HUDEP-2 (cell line): ENCODE measurements around the gene GRK4.

ENCODE experiments used
- DNase-seq, 76 experiments: peaks; one replicate each; lab custom pipeline; 2025; ENCODE audit not compliant: unreplicated experiment in 76 of 76; lab: John Stamatoyannopoulos, UW

Gene GRK4

GRCh38 chr4:3062471-3062870, 99.1 kb downstream of the GRK4 start:
- DNase-seq: no peak

GRCh38 chr4:3065551-3065950, 102.2 kb downstream of the GRK4 start:
- DNase-seq: no peak

- DNase-seq: no peak
Measured at GRCh38 chr4:3066836-3067400, 103.5 kb downstream of the GRK4 start.

DNA sequence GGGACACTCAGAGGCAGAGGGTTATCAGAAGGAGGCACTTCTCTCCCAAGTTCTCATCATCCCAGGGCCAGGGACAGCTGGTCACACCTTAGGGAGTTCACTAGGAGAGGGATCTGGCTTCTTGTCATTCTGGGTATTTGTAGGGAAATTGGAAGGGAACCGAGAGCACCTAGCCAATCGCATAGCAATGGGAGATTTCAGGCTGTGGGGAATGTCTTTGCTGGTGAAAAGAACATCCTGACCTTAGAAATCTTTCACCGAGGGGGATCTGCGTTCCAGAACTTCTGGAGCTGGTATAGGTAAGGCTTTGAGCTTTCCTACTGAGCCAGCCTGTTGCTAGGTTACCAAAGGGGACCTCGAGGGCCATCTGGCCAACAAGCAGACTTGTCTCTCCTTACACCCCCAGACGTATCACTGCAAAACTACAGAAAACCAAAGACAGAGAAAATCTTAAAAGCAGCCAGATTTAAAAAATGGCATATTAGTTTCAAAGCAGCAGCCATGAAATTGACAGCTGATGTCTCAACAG, 104.2 kb downstream of the GRK4 start:
- no peak for DNase-seq

DNA sequence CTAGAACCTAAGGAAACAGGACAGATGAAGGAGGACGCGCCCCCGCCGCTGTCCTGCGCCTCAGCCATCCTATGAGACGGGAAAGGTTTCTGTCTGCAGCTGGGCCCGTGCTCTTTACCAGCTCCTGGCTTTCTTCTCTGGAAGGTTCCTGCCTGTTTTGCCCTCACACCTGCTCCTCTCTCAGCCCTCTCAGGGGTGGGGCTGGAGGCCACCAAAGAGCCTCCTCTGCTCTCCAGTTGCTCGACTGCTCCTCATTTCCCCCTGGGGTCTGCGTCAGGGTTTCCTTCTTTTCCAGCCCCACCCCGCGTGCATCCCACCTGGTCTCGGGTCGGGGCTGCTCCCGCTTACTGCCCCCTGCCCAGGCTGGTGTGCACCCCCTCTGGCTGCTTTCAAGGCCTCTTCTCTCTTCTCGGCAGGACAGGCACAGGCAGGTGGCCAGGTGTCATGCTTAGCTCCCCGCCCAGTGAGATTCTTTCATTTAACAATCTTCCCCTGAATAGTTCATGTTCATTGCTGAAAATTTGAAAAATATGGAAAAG, 106.4 kb downstream of the GRK4 start:
- no peak for DNase-seq

DNA sequence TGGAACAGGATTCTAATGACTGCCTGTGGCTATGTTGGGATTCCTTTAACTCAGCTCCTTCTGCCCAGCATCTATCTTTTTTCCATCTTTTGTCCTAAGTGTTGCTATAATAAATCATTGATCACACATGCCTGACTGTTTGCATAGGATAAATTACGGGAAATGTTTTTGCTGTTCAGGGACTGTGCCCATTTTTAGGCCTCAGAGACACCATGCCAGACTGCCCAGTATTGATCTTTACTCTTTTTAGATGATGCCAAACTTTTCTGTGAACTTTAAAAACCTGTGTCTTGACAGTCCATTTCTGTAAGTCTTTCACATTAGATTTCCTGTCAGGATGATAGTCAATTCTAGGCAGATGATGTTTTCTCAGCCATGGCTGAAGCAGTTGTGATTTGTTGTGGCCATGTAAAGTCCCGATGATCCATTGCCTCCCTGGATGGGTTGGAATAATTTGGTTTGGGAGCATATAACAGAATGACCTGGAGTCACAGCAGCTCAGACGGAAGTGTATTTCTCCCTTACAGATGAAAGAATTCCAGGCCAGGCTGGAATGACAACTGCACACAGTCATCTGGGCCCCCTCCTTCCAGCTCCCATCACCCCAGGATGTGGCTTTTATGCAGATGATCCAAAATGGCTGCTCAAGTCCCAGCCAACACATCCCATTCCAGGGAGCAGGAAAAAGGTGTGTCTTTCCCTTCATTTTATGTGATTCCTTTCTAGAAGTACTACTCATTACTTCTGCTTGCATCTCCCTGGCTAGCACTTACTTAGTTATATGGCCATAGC, 107.5 kb downstream of the GRK4 start:
- DNase-seq: no peak

DNA sequence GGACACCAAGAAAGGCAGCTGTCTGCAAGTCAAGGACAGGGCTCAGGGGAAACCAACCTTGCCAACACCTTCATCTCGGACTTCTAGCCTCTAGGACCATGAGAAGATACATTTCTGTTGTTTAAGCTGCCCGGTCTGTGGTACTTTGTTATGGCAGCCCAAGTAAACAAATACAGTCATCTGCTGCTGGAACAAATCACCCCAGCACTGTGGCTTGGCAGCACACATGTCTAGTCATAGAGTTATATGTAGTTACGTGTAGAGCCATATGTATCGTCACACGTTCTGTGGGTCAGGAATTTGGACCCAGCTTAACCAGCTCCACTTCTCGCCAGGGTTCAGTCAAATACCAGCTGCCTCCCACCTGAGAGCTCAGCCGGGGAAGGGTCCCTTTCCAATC, 108.4 kb downstream of the GRK4 start:
- no peak for DNase-seq

- DNase-seq: no peak
Measured at GRCh38 chr4:3073158-3074077, 110.0 kb downstream of the GRK4 start.

- peak in 75 of 76 experiments; percentile 52 to 99 (median 94) for DNase-seq
Measured at GRCh38 chr4:3074078-3074845, 110.9 kb downstream of the GRK4 start, which contains the start of the genes HTT and HTT-AS. TSS of gene HTT (plus strand) at chr4:3074681. CDS start at chr4:3074826, 145 bp downstream. TSS of gene HTT-AS (minus strand) at chr4:3074538.

GRCh38 chr4:3074846-3075651, 111.7 kb downstream of the GRK4 start:
- peak in 45 of 76 experiments; percentile 6 to 68 (median 36) for DNase-seq

- no peak for DNase-seq
Measured at GRCh38 chr4:3075652-3075981, 112.2 kb downstream of the GRK4 start.

DNA sequence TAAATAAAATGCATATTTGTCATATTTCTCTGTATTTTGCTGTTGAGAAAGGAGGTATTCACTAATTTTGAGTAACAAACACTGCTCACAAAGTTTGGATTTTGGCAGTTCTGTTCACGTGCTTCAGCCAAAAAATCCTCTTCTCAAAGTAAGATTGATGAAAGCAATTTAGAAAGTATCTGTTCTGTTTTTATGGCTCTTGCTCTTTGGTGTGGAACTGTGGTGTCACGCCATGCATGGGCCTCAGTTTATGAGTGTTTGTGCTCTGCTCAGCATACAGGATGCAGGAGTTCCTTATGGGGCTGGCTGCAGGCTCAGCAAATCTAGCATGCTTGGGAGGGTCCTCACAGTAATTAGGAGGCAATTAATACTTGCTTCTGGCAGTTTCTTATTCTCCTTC, 114.4 kb downstream of the GRK4 start:
- DNase-seq: no peak

GRCh38 chr4:3079694-3080123, 116.3 kb downstream of the GRK4 start:
- DNase-seq: peak in 71 of 76 experiments; percentile 18 to 86 (median 58)

GRCh38 chr4:3082925-3083515, 119.6 kb downstream of the GRK4 start:
- peak in 34 of 76 experiments; percentile 1 to 63 (median 24) for DNase-seq

DNA sequence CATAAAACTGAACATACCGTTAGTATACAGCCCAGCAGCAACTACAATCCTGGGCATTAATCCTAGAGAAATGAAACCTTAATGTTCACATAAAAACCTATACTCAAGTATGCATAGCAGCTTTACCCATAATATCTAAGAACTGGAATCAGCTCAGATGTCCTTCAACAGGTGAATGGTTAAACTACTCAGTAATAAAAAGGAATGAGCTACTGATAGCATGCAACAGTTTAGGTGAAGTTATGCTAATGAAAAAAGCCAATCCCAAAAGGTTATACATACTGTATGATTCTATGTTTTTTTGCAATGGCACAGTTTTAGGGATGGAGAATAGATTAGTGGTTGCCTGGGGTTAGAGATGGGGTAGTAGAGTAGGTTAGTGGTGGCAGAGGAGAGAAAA, 120.4 kb downstream of the GRK4 start:
- DNase-seq: no peak

DNA sequence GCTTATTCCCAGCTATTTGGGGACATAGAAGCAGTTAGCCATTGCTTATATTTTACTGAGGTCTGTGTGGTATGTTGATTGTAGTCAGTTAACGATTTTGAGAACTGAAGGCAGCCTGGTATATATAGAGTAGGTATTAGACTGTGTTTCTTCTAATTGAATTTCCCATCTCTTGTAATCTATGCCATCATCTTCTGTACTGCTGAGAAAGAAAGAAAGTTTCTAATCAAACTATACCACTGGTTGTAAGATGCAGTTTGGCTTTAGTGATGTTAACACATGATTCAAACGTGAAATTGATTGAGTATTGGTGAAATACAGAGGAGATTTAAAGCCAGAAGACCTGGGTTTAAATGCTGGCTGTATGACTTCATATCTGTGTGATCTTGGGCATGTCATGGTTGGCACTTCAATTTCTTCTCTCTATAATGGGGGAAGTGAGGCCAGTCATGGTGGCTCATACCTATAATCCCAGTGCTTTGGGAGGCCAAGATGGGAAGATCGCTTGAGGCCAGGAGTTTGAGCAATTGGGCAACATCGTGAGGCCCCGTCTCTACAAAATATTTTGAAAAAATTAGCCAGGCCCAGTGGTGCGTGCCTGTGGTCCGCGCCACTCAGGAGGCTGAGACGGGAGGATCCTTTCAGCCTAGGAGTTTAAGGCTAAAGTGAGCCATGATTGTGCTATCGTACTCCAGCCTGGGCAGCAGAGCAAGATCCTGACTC, 122.7 kb downstream of the GRK4 start:
- no peak for DNase-seq

DNA sequence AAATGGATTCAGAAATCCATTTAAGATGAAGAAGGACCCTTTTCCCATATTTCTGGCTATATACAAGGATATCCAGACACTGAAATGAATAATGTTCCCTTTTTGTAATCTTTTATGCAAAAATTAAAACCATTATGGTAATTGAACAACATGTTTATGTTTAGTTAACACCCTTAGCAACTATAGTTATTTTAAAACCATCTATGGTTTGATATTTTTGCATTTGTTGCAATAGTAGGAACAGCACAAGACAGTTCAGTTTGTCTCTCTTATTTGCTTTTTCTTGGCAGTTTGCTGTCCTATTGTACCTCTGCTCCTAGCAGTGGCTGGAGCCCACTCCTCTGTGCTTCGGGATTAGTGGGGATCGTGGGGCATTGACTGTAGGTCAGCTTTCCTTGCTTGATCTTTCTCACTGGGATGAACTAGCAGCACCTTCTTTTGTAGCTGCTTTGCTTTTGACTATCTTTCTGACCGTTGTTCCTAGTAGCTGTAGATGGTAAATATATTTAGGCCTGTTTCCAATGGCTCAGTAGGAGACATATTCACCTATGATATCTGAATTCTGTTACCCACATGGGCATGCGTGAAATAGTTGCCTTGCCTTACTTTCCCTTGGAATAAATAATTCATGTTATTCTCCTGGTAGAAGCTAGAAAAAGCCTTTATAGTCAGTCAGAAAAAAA, 123.9 kb downstream of the GRK4 start:
- no peak for DNase-seq
